CD14-positive monocyte (primary cell): Measurements from ENCODE around the gene TREML2. TPM values are rescaled to one million over a fixed set of nuclear protein-coding genes. Genes with fewer than 3 reads are reported as not detected.

Source experiments
- DNase-seq, 3 donors: peaks; one replicate each; pipeline ENCODE4 v3.0.0-alpha.2; 2011 to 2022
- H2AFZ ChIP-seq: 2 replicates; pipeline ENCODE4 v1.6.0; 2012; ENCODE audit warnings: mild to moderate bottlenecking, low read depth, low read length, inconsistent platforms; ENCODE audit not compliant: insufficient read depth, poor library complexity, severe bottlenecking
- H3K27ac ChIP-seq, 2 donors: 1 replicate in 1 of 2; 2 replicates in 1 of 2; pipeline ENCODE4 v1.5.1; 2012 to 2013; ENCODE audit warnings: low read length in 2 of 2, control low read depth in 1 of 2, inconsistent platforms in 1 of 2, low read depth in 1 of 2, mild to moderate bottlenecking in 1 of 2
- H3K27me3 ChIP-seq, 2 donors: one replicate each; pipeline versions ENCODE4 v1.6.0 to v1.6.1; 2011 to 2013; ENCODE audit warnings: low read length in 2 of 2; ENCODE audit not compliant: control insufficient read depth in 2 of 2, insufficient read depth in 2 of 2
- H3K36me3 ChIP-seq, 2 donors: replicated peaks in 1 of 2; 1 replicate in 1 of 2; 2 replicates in 1 of 2; pipeline versions ENCODE4 v1.5.1 to v1.6.1; 2012 to 2013; ENCODE audit warnings: low read length in 2 of 2, control low read depth in 1 of 2, inconsistent platforms in 1 of 2, mild to moderate bottlenecking in 1 of 2; ENCODE audit not compliant: insufficient read depth in 2 of 2, control insufficient read depth in 1 of 2
- H3K4me1 ChIP-seq, 2 donors: 1 replicate in 1 of 2; 2 replicates in 1 of 2; pipeline versions ENCODE4 v1.5.1 to v1.6.1; 2012 to 2013; ENCODE audit warnings: low read length in 2 of 2, control low read depth in 1 of 2, inconsistent platforms in 1 of 2, mild to moderate bottlenecking in 1 of 2, moderate library complexity in 1 of 2; ENCODE audit not compliant: insufficient read depth in 2 of 2, control insufficient read depth in 1 of 2
- H3K4me2 ChIP-seq: replicated peaks from 2 replicates; pipeline ENCODE3; 2012; ENCODE audit warnings: low read length, moderate library complexity, mild to moderate bottlenecking; ENCODE audit not compliant: poor library complexity, severe bottlenecking; ENCODE audit errors: extremely low read depth
- H3K4me3 ChIP-seq, 3 experiments: fragments of 200-600 bp in 1 of 3; sonication (generic) in 1 of 3; replicated peaks in 1 of 3; 1 replicate in 2 of 3; 2 replicates in 1 of 3; pipeline ENCODE4 v1.5.1; 2011 to 2013; ENCODE audit warnings: low read length in 3 of 3, mild to moderate bottlenecking in 3 of 3, control low read depth in 2 of 3, low read depth in 2 of 3, inconsistent platforms in 1 of 3, moderate library complexity in 1 of 3
- H3K79me2 ChIP-seq: 2 replicates; pipeline ENCODE4 v1.6.0; 2012; ENCODE audit warnings: mild to moderate bottlenecking, control low read depth, inconsistent platforms, low read length, moderate library complexity; ENCODE audit not compliant: insufficient read depth
- H3K9ac ChIP-seq: 2 replicates; pipeline ENCODE4 v1.6.0; 2017; ENCODE audit warnings: low read length, mild to moderate bottlenecking; ENCODE audit not compliant: insufficient read depth, poor library complexity, severe bottlenecking
- H3K9me3 ChIP-seq, 2 donors: replicated peaks in 1 of 2; 1 replicate in 1 of 2; 2 replicates in 1 of 2; pipeline versions ENCODE4 v1.5.1 to v1.6.1; 2012 to 2013; ENCODE audit warnings: low read length in 2 of 2, control low read depth in 1 of 2; ENCODE audit not compliant: control insufficient read depth in 1 of 2, insufficient read depth in 1 of 2
- H4K20me1 ChIP-seq: 2 replicates; pipeline ENCODE4 v1.6.0; 2012; ENCODE audit warnings: mild to moderate bottlenecking, low read length, control low read depth, moderate library complexity; ENCODE audit not compliant: insufficient read depth
- H3K27ac Mint-ChIP-seq, 7 donors: one replicate each; pipeline ENCODE4 v1.8.0; 2020; ENCODE audit warnings: mild to moderate bottlenecking in 7 of 7, mixed read lengths in 7 of 7, moderate library complexity in 6 of 7, inconsistent platforms in 2 of 7
- H3K27me3 Mint-ChIP-seq, 3 donors: one replicate each; pipeline ENCODE4 v1.8.0; 2021 to 2022; ENCODE audit warnings: low read depth in 3 of 3, mild to moderate bottlenecking in 3 of 3, mixed read lengths in 3 of 3, moderate library complexity in 3 of 3, inconsistent platforms in 1 of 3
- H3K36me3 Mint-ChIP-seq, 2 donors: one replicate each; pipeline ENCODE4 v1.8.0; 2020; ENCODE audit warnings: mixed read lengths in 2 of 2, inconsistent platforms in 1 of 2, mild to moderate bottlenecking in 1 of 2
- H3K4me1 Mint-ChIP-seq: one replicate; pipeline ENCODE4 v1.8.0; 2020; ENCODE audit warnings: mild to moderate bottlenecking, mixed read lengths
- H3K4me3 Mint-ChIP-seq, 2 donors: one replicate each; pipeline ENCODE4 v1.8.0; 2020; ENCODE audit warnings: mild to moderate bottlenecking in 2 of 2, mixed read lengths in 2 of 2, moderate library complexity in 1 of 2
- H3K9me3 Mint-ChIP-seq, 7 donors: one replicate each; pipeline ENCODE4 v1.8.0; 2020 to 2022; ENCODE audit warnings: mixed read lengths in 7 of 7, mild to moderate bottlenecking in 6 of 7, moderate library complexity in 6 of 7, inconsistent platforms in 2 of 7
- WGBS: methylation state at CpG from one replicate; pipeline ENCODE4 v1.1.5; 2013; ENCODE audit warnings: missing lambda C conversion rate; ENCODE audit not compliant: insufficient coverage; 5-methylcytosine and 5-hydroxymethylcytosine counted together
- intact Hi-C, 2 donors: fragments of 100-400 bp; cut with micrococcal nuclease; formaldehyde crosslinking; loops; one replicate each; pipeline versions ENCODE4 v1.15.0 to v1.15.1; 2023
- polyA plus RNA-seq, 3 donors: library from polyadenylated mRNA; depleted of rRNA in 1 of 3; unstranded in 2 of 3; stranded (reverse) in 1 of 3; fragments of 300-500 nt in 2 of 3; fragments of >200 nt in 1 of 3; fragmentation: Illumina TruSeq in 2 of 3; gene quantifications; 1 replicate in 2 of 3; 2 replicates in 1 of 3; pipeline ENCODE4 v1.2.3, GENCODE V29; 2012 to 2021
- TF ChIP-seq, protein P1 (sequence below): fragments of 200-600 bp; IDR thresholded peaks from one replicate; pipeline ENCODE4 v1.8.0; 2022; ENCODE audit warnings: antibody characterized with exemption, mild to moderate bottlenecking

TREML2 gene
- polyA plus RNA-seq, 3 donors = 0.89 to 4.2 (median 1.1) TPM

DNA sequence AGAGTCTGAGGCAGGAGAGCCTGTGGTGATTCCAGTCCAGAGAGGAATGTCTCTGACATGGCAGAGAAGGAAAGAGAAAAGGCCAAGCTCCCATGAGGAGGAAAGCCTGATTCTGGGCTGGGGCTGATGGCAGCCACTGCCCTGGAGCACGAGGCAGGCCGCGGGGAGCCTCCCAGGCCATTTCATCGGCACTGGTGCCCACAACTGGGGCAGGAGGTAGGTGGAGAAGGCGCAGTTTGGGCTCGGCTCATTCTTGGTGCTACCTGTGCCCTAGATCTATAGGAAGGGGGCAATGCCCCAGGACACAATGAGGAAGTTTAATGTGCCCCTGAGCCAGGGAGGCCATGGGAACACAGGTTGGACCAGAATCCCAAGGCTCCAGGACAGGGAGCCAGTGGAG lies 44.2 kb downstream of the TREML2 start:
- Mint-ChIP-seq H3K9me3 (peaks cover 0 to 9% (median 5%) of the 10 kb centered on the region in 7 donors), H3K36me3 (peaks cover 0 to 2% of the 10 kb centered on the region in 2 donors), H3K4me3 (no peak overlapping the region), H3K27ac (peak overlapping the region; percentile 63 to 83 (median 75)), H3K27me3 (peaks cover 3 to 16% (median 3%) of the 10 kb centered on the region in 3 donors), H3K4me1 (peaks cover 23% of the 10 kb centered on the region)
- H3K4me1 ChIP-seq = peaks cover 21 to 26% of the 10 kb centered on the region in 2 donors
- no peak overlapping the region for H3K4me3 ChIP-seq
- H2AFZ ChIP-seq = peak overlapping the region; percentile 43
- no peaks in the 10 kb centered on the region for H3K36me3 ChIP-seq
- H3K4me2 ChIP-seq = no peak overlapping the region
- WGBS = 97% methylated on average over 6 of the region's 6 CpGs
- H3K9me3 ChIP-seq = no peaks in the 10 kb centered on the region
- H3K27ac ChIP-seq = peak overlapping the region; percentile 34 to 47
- no peaks in the 10 kb centered on the region for H3K27me3 ChIP-seq
- intact Hi-C loops = no loop called here
- H3K9ac ChIP-seq = no peak overlapping the region
- TF ChIP-seq, protein P1, sequence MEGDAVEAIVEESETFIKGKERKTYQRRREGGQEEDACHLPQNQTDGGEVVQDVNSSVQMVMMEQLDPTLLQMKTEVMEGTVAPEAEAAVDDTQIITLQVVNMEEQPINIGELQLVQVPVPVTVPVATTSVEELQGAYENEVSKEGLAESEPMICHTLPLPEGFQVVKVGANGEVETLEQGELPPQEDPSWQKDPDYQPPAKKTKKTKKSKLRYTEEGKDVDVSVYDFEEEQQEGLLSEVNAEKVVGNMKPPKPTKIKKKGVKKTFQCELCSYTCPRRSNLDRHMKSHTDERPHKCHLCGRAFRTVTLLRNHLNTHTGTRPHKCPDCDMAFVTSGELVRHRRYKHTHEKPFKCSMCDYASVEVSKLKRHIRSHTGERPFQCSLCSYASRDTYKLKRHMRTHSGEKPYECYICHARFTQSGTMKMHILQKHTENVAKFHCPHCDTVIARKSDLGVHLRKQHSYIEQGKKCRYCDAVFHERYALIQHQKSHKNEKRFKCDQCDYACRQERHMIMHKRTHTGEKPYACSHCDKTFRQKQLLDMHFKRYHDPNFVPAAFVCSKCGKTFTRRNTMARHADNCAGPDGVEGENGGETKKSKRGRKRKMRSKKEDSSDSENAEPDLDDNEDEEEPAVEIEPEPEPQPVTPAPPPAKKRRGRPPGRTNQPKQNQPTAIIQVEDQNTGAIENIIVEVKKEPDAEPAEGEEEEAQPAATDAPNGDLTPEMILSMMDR = no peak
- DNase-seq = no peak
- H3K79me2 ChIP-seq = no peaks in the 10 kb centered on the region
- H4K20me1 ChIP-seq = no peaks in the 10 kb centered on the region

DNA sequence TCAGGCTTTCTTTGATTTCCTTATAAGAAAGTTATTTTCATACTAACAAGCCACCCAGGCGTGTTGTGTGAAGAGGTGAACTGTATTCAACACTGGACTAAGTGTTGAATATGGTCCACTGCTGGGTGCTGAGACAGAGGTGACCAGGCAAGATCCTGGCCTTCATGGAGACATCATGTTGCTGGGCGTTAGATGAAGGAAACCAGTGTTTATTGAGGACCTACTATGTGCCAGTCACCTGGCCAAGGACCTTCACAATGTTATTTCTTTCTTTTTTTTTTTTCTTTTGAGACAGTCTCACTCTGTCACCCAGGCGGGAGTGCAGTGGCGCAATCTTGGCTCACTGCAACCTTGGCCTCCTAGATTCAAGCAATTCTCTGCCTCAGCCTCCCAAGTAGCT lies 44.9 kb downstream of the TREML2 start:
- Histone ChIP-seq H3K4me3 (no peak overlapping the region), H3K9ac (no peak overlapping the region), H3K4me1 (peaks cover 14 to 18% of the 10 kb centered on the region in 2 donors), H3K36me3 (no peaks in the 10 kb centered on the region), H4K20me1 (no peaks in the 10 kb centered on the region), H3K79me2 (no peaks in the 10 kb centered on the region), H2AFZ (no peak overlapping the region), H3K27ac (no peak overlapping the region), H3K9me3 (no peaks in the 10 kb centered on the region), H3K4me2 (no peak overlapping the region), H3K27me3 (no peaks in the 10 kb centered on the region)
- Mint-ChIP-seq H3K4me1 (peaks cover 20% of the 10 kb centered on the region), H3K36me3 (peaks cover 0 to 2% of the 10 kb centered on the region in 2 donors), H3K9me3 (peaks cover 0 to 9% (median 5%) of the 10 kb centered on the region in 7 donors), H3K27me3 (peaks cover 3 to 16% (median 3%) of the 10 kb centered on the region in 3 donors), H3K4me3 (no peak overlapping the region), H3K27ac (no peak overlapping the region)
- no peak for DNase-seq
- TF ChIP-seq, protein P1 = no peak
- 50% methylated on average over 2 of the region's 4 CpGs for WGBS
- intact Hi-C loops = no loop called here
